ENCODE measurements around the gene RPP30. TPM values are rescaled to one million over a fixed set of nuclear protein-coding genes. Genes with fewer than 3 reads are reported as not detected.

The RPP30 gene
- total RNA-seq, 2 donors from 2014 or later = 98.0 to 137 TPM

GRCh38 chr10:90913774-90914420 lies 42.1 kb downstream of the RPP30 start:
- no peak overlapping the region for H3K4me3 Mint-ChIP-seq
- no peaks in the 10 kb centered on the region for H3K36me3 Mint-ChIP-seq (ENCODE audit: insufficient read depth in 2 of 2)
- peaks cover 5% of the 10 kb centered on the region for H3K27me3 Mint-ChIP-seq (ENCODE audit: low read depth)

GRCh38 chr10:90914992-90915765 lies 43.4 kb downstream of the RPP30 start:
- H3K4me1 Mint-ChIP-seq (ENCODE audit: low read depth) = no peaks in the 10 kb centered on the region
- H3K27ac Mint-ChIP-seq = no peak overlapping the region
- H3K36me3 Mint-ChIP-seq (ENCODE audit: insufficient read depth in 2 of 2) = no peaks in the 10 kb centered on the region
- ATAC-seq (replicated peaks in 1 of 2) = no peak
- DNase-seq = no peak
- peaks cover 12% of the 10 kb centered on the region for H3K27me3 Mint-ChIP-seq (ENCODE audit: low read depth)
- H3K4me3 Mint-ChIP-seq = no peak overlapping the region
- H3K9me3 Mint-ChIP-seq = no peaks in the 10 kb centered on the region

More at GRCh38 chr10:90913774-90914420, 42.1 kb downstream of the RPP30 start:
- Mint-ChIP-seq H3K9me3 (no peaks in the 10 kb centered on the region), H3K27ac (no peak overlapping the region), H3K4me1 (ENCODE audit: low read depth) (no peaks in the 10 kb centered on the region)
- ATAC-seq (replicated peaks in 1 of 2) (no peak), DNase-seq (no peak)

GRCh38 chr10:90915766-90916075 lies 43.9 kb downstream of the RPP30 start:
- ATAC-seq (replicated peaks in 1 of 2) (no peak), DNase-seq (no peak)
- Mint-ChIP-seq H3K4me1 (ENCODE audit: low read depth) (no peaks in the 10 kb centered on the region), H3K36me3 (ENCODE audit: insufficient read depth in 2 of 2) (no peaks in the 10 kb centered on the region), H3K27me3 (ENCODE audit: low read depth) (peaks cover 18% of the 10 kb centered on the region), H3K4me3 (no peak overlapping the region), H3K9me3 (no peaks in the 10 kb centered on the region), H3K27ac (no peak overlapping the region)

- Mint-ChIP-seq H3K27ac (no peak overlapping the region), H3K36me3 (ENCODE audit: insufficient read depth in 2 of 2) (no peaks in the 10 kb centered on the region), H3K9me3 (no peaks in the 10 kb centered on the region), H3K4me1 (ENCODE audit: low read depth) (no peaks in the 10 kb centered on the region), H3K27me3 (ENCODE audit: low read depth) (peaks cover 19% of the 10 kb centered on the region), H3K4me3 (no peak overlapping the region)
- ATAC-seq (replicated peaks in 1 of 2) (no peak), DNase-seq (no peak)
These were observed 44.8 kb downstream of the RPP30 start for GRCh38 chr10:90916392-90917237.

- H3K4me1 Mint-ChIP-seq (ENCODE audit: low read depth) = no peaks in the 10 kb centered on the region
- H3K36me3 Mint-ChIP-seq (ENCODE audit: insufficient read depth in 2 of 2) = no peaks in the 10 kb centered on the region
- no peaks in the 10 kb centered on the region for H3K9me3 Mint-ChIP-seq
- no peak overlapping the region for H3K4me3 Mint-ChIP-seq
- no peak for DNase-seq
- peaks cover 19% of the 10 kb centered on the region for H3K27me3 Mint-ChIP-seq (ENCODE audit: low read depth)
- no peak overlapping the region for H3K27ac Mint-ChIP-seq
- no peak for ATAC-seq (replicated peaks in 1 of 2)
These were observed 45.6 kb downstream of the RPP30 start for GRCh38 chr10:90917238-90917967.

- DNase-seq (no peak), ATAC-seq (replicated peaks in 1 of 2) (no peak)
- Mint-ChIP-seq H3K27me3 (ENCODE audit: low read depth) (peaks cover 19% of the 10 kb centered on the region), H3K4me1 (ENCODE audit: low read depth) (no peaks in the 10 kb centered on the region), H3K4me3 (no peak overlapping the region), H3K9me3 (no peaks in the 10 kb centered on the region), H3K27ac (no peak overlapping the region), H3K36me3 (ENCODE audit: insufficient read depth in 2 of 2) (no peaks in the 10 kb centered on the region)
These were observed 46.2 kb downstream of the RPP30 start for GRCh38 chr10:90917968-90918318.

- no peak overlapping the region for H3K27ac Mint-ChIP-seq
- H3K36me3 Mint-ChIP-seq (ENCODE audit: insufficient read depth in 2 of 2) = no peaks in the 10 kb centered on the region
- peaks cover 25% of the 10 kb centered on the region for H3K27me3 Mint-ChIP-seq (ENCODE audit: low read depth)
- H3K4me3 Mint-ChIP-seq = no peak overlapping the region
- no peak for ATAC-seq (replicated peaks in 1 of 2)
- DNase-seq = no peak
- H3K9me3 Mint-ChIP-seq = no peaks in the 10 kb centered on the region
- no peaks in the 10 kb centered on the region for H3K4me1 Mint-ChIP-seq (ENCODE audit: low read depth)
These were observed 48.2 kb downstream of the RPP30 start for GRCh38 chr10:90919683-90920574.

GRCh38 chr10:90920986-90921666 lies 49.4 kb downstream of the RPP30 start, which contains the start of gene ANKRD1:
Gene ANKRD1, minus strand, starts transcription at chr10:90921087. Its CDS starts 60 bp downstream, at chr10:90921027.
- Mint-ChIP-seq H3K36me3 (ENCODE audit: insufficient read depth in 2 of 2) (no peaks in the 10 kb centered on the region), H3K4me3 (no peak within 1 kb of the TSS), H3K27ac (no peak within 1 kb of the TSS), H3K4me1 (ENCODE audit: low read depth) (no peaks in the 10 kb centered on the region), H3K9me3 (no peaks in the 10 kb centered on the region), H3K27me3 (ENCODE audit: low read depth) (peaks cover 21% of the 10 kb centered on the region)
- DNase-seq (no peak), ATAC-seq (replicated peaks in 1 of 2) (no peak)

- no peak for ATAC-seq (replicated peaks in 1 of 2)
- Mint-ChIP-seq H3K9me3 (no peaks in the 10 kb centered on the region), H3K4me1 (ENCODE audit: low read depth) (no peaks in the 10 kb centered on the region), H3K27me3 (ENCODE audit: low read depth) (peaks cover 21% of the 10 kb centered on the region), H3K4me3 (no peak overlapping the region), H3K36me3 (ENCODE audit: insufficient read depth in 2 of 2) (no peaks in the 10 kb centered on the region), H3K27ac (no peak overlapping the region)
- DNase-seq = no peak
These were observed 50.1 kb downstream of the RPP30 start for GRCh38 chr10:90921906-90922305.

GRCh38 chr10:90923111-90923731 lies 51.4 kb downstream of the RPP30 start:
- ATAC-seq (replicated peaks in 1 of 2) (no peak), DNase-seq (no peak)
- H3K27ac Mint-ChIP-seq = no peak overlapping the region
- H3K4me1 Mint-ChIP-seq (ENCODE audit: low read depth) = no peaks in the 10 kb centered on the region
- H3K36me3 Mint-ChIP-seq (ENCODE audit: insufficient read depth in 2 of 2) = no peaks in the 10 kb centered on the region
- no peak overlapping the region for H3K4me3 Mint-ChIP-seq
- H3K9me3 Mint-ChIP-seq = no peaks in the 10 kb centered on the region
- peaks cover 21% of the 10 kb centered on the region for H3K27me3 Mint-ChIP-seq (ENCODE audit: low read depth)

GRCh38 chr10:90924552-90924951 lies 52.8 kb downstream of the RPP30 start:
- H3K27ac Mint-ChIP-seq = no peak overlapping the region
- H3K9me3 Mint-ChIP-seq = no peaks in the 10 kb centered on the region
- no peaks in the 10 kb centered on the region for H3K36me3 Mint-ChIP-seq (ENCODE audit: insufficient read depth in 2 of 2)
- ATAC-seq (replicated peaks in 1 of 2) = no peak
- no peak for DNase-seq
- H3K4me3 Mint-ChIP-seq = no peak overlapping the region
- peaks cover 27% of the 10 kb centered on the region for H3K27me3 Mint-ChIP-seq (ENCODE audit: low read depth)
- H3K4me1 Mint-ChIP-seq (ENCODE audit: low read depth) = no peaks in the 10 kb centered on the region
